ENCODE data around the gene SRSF9.
"Not testable (repeated sequence)": the region's sequence is repeated elsewhere in the genome, so short reads cannot be mapped to it uniquely, and the experiment has no call there.

SRSF9 gene

GRCh38 chr12:120446844-120447178 is 22.7 kb downstream of the SRSF9 start:
- DNase-seq, result not testable (repeated sequence)

- peak; percentile 58 to 78 for DNase-seq
Observed at GRCh38 chr12:120445911-120446843, 23.4 kb downstream of the SRSF9 start, which contains the start of the genes GATC and TRIAP1. GATC (plus strand) TSS chr12:120446444; CDS start chr12:120446481, 37 bp downstream. TRIAP1 (minus strand) TSS chr12:120446384; CDS start chr12:120446372, 12 bp downstream.

- no peak for DNase-seq
Observed at GRCh38 chr12:120444676-120445075, 24.9 kb downstream of the SRSF9 start.

GRCh38 chr12:120439646-120440247 is 29.8 kb downstream of the SRSF9 start:
- DNase-seq, result peak; percentile 4 to 10

- no peak for DNase-seq
Observed at GRCh38 chr12:120438495-120439198, 30.9 kb downstream of the SRSF9 start.

GRCh38 chr12:120437735-120438494 is 31.6 kb downstream of the SRSF9 start, which contains the start of gene COX6A1:
COX6A1 (plus strand) TSS chr12:120438113; CDS start chr12:120438127, 14 bp downstream.
- peak; percentile 87 to 97 for DNase-seq

GRCh38 chr12:120432772-120433525 is 36.6 kb downstream of the SRSF9 start:
- DNase-seq, result no peak

- DNase-seq, result no peak
Observed at GRCh38 chr12:120429368-120429767, 40.2 kb downstream of the SRSF9 start.

- no peak for DNase-seq
Observed at GRCh38 chr12:120428597-120429229, 40.8 kb downstream of the SRSF9 start.

- no peak for DNase-seq
Observed at GRCh38 chr12:120425797-120426196, 43.8 kb downstream of the SRSF9 start.

GRCh38 chr12:120422892-120423456 is 46.6 kb downstream of the SRSF9 start:
- DNase-seq, result no peak

GRCh38 chr12:120421701-120422100 is 47.8 kb downstream of the SRSF9 start:
- no peak for DNase-seq

GRCh38 chr12:120417917-120418580 is 51.5 kb downstream of the SRSF9 start:
- DNase-seq, result no peak

GRCh38 chr12:120416490-120417216 is 52.9 kb downstream of the SRSF9 start:
- DNase-seq, result no peak

- peak in 1 of 2 donors; percentile 40 for DNase-seq
Observed at GRCh38 chr12:120413901-120414695, 55.5 kb downstream of the SRSF9 start.

- no peak for DNase-seq
Observed at GRCh38 chr12:120412421-120412820, 57.1 kb downstream of the SRSF9 start.
